Effector memory CD8-positive, alpha-beta T cell (primary cell): ENCODE measurements around the gene HLA-DRA.
"Not testable (repeated sequence)": the region's sequence is repeated elsewhere in the genome, so short reads cannot be mapped to it uniquely, and the experiment has no call there.

Experiments used
- ATAC-seq: fragments of 150-1000 bp; cut with Tn5 transposase; replicated peaks from 2 replicates; pipeline ENCODE4 v1.10.0; 2021; ENCODE audit warnings: mild to moderate bottlenecking, moderate library complexity
- DNase-seq, 3 experiments: peaks; one replicate each; pipeline ENCODE4 v3.0.0; 2021
- H3K27ac Mint-ChIP-seq, 2 donors: one replicate each; pipeline ENCODE4 v1.8.0; 2022; ENCODE audit warnings: mild to moderate bottlenecking in 2 of 2, mixed read lengths in 2 of 2, moderate library complexity in 2 of 2
- H3K27me3 Mint-ChIP-seq, 2 donors: one replicate each; pipeline ENCODE4 v1.8.0; 2022; ENCODE audit warnings: mixed read lengths in 2 of 2
- H3K36me3 Mint-ChIP-seq: one replicate; pipeline ENCODE4 v1.8.0; 2022; ENCODE audit warnings: mild to moderate bottlenecking, moderate library complexity, mixed read lengths; ENCODE audit not compliant: insufficient read depth
- H3K4me1 Mint-ChIP-seq, 2 donors: one replicate each; pipeline ENCODE4 v1.8.0; 2022; ENCODE audit warnings: low read depth in 2 of 2, mixed read lengths in 2 of 2
- H3K4me3 Mint-ChIP-seq, 2 donors: one replicate each; pipeline ENCODE4 v1.8.0; 2022; ENCODE audit warnings: mild to moderate bottlenecking in 2 of 2, mixed read lengths in 2 of 2, moderate library complexity in 2 of 2
- H3K9me3 Mint-ChIP-seq, 2 donors: one replicate each; pipeline ENCODE4 v1.8.0; 2022; ENCODE audit warnings: mixed read lengths in 2 of 2

Gene HLA-DRA

GRCh38 chr6:32439139-32439538, 548 bp upstream of the HLA-DRA start:
- Mint-ChIP-seq H3K36me3 (peaks cover 3% of the 10 kb centered on the region), H3K9me3 (no peaks in the 10 kb centered on the region), H3K27me3 (peaks cover 0 to 14% of the 10 kb centered on the region in 2 donors), H3K27ac (peak overlapping the region; percentile 81 to 93), H3K4me3 (peak overlapping the region; percentile 73 to 93), H3K4me1 (peaks cover 9 to 23% of the 10 kb centered on the region in 2 donors)
- no peak for DNase-seq
- ATAC-seq, result no peak

DNA sequence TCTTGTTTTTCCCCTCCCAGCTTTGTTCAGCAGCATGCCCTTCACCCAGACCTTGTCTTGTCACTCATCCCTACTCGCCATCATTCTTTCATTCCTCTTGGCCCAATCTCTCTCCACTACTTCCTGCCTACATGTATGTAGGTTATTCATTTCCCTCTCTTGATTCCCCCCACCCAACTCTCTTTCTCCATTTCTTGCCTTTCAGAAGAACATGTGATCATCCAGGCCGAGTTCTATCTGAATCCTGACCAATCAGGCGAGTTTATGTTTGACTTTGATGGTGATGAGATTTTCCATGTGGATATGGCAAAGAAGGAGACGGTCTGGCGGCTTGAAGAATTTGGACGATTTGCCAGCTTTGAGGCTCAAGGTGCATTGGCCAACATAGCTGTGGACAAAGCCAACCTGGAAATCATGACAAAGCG, 2.6 kb downstream of the HLA-DRA start:
- DNase-seq (no peak), ATAC-seq (no peak)
- Mint-ChIP-seq H3K4me1 (peaks cover 9 to 23% of the 10 kb centered on the region in 2 donors), H3K4me3 (no peak overlapping the region), H3K27ac (no peak overlapping the region), H3K9me3 (no peaks in the 10 kb centered on the region), H3K36me3 (peaks cover 3% of the 10 kb centered on the region), H3K27me3 (peaks cover 0 to 21% of the 10 kb centered on the region in 2 donors)

GRCh38 chr6:32442977-32443552, 3.4 kb downstream of the HLA-DRA start:
- Mint-ChIP-seq H3K27ac (no peak overlapping the region), H3K9me3 (no peaks in the 10 kb centered on the region), H3K4me3 (no peak overlapping the region), H3K4me1 (peaks cover 9 to 23% of the 10 kb centered on the region in 2 donors), H3K27me3 (peaks cover 0 to 21% of the 10 kb centered on the region in 2 donors), H3K36me3 (peaks cover 3% of the 10 kb centered on the region)
- DNase-seq (no peak), ATAC-seq (no peak)

- Mint-ChIP-seq H3K27me3 (peaks cover 5 to 23% of the 10 kb centered on the region in 2 donors), H3K36me3 (peaks cover 3% of the 10 kb centered on the region), H3K4me1 (peaks cover 7 to 19% of the 10 kb centered on the region in 2 donors), H3K27ac (no peak overlapping the region), H3K4me3 (no peak overlapping the region), H3K9me3 (no peaks in the 10 kb centered on the region)
- ATAC-seq (no peak), DNase-seq (no peak)
Measured at GRCh38 chr6:32444433-32444832, 4.7 kb downstream of the HLA-DRA start.

GRCh38 chr6:32445321-32445854, 5.7 kb downstream of the HLA-DRA start:
- ATAC-seq, result no peak
- H3K36me3 Mint-ChIP-seq, result peaks cover 3% of the 10 kb centered on the region
- H3K9me3 Mint-ChIP-seq, result no peaks in the 10 kb centered on the region
- peaks cover 1 to 11% of the 10 kb centered on the region in 2 donors for H3K4me1 Mint-ChIP-seq
- H3K4me3 Mint-ChIP-seq, result no peak overlapping the region
- DNase-seq, result no peak
- H3K27ac Mint-ChIP-seq, result no peak overlapping the region
- H3K27me3 Mint-ChIP-seq, result peaks cover 14 to 23% of the 10 kb centered on the region in 2 donors

GRCh38 chr6:32447932-32448331, 8.2 kb downstream of the HLA-DRA start:
- peaks cover 37 to 48% of the 10 kb centered on the region in 2 donors for H3K27me3 Mint-ChIP-seq
- ATAC-seq (no peak), DNase-seq (no peak)
- H3K27ac Mint-ChIP-seq, result no peak overlapping the region
- no peaks in the 10 kb centered on the region for H3K9me3 Mint-ChIP-seq
- H3K36me3 Mint-ChIP-seq, result no peaks in the 10 kb centered on the region
- H3K4me1 Mint-ChIP-seq, result no peaks in the 10 kb centered on the region
- H3K4me3 Mint-ChIP-seq, result no peak overlapping the region

DNA sequence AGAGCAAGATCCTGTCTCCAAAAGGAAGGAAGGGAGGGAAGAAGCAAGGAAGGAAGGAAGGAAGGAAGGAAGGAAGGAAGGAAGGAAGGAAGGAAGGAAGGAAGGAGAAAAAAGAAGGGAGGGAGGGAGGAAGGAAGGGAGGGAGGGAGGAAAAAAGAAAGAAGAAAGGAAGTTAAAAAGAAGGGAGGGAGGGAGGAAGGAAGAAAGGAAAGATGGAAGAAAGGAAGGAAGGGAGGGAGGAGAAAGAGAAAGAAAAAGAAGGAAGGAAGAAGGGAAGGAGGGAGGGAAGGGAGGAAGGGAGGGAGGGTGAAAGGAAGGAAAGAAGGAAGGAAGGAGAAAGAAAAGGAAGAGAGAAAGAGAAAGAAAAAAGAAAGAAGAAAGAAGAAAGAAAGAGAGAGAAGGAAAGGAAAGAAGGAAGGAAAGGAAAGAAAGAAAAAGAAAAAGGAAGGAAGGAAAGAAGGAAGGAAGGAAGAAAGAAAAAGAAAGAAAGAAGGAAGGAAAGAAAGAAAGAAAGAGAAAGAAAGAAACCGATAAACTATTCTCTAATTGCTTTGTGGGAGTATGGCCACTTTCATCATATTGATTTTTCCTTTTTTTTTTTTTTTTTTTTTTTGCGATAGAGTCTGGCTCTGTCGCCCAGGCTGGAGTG, 9.5 kb downstream of the HLA-DRA start:
- H3K4me1 Mint-ChIP-seq, result no peaks in the 10 kb centered on the region
- H3K36me3 Mint-ChIP-seq, result no peaks in the 10 kb centered on the region
- no peak for ATAC-seq
- peaks cover 46 to 60% of the 10 kb centered on the region in 2 donors for H3K27me3 Mint-ChIP-seq
- no peak overlapping the region for H3K27ac Mint-ChIP-seq
- H3K4me3 Mint-ChIP-seq, result no peak overlapping the region
- no peaks in the 10 kb centered on the region for H3K9me3 Mint-ChIP-seq
- no peak for DNase-seq

DNA sequence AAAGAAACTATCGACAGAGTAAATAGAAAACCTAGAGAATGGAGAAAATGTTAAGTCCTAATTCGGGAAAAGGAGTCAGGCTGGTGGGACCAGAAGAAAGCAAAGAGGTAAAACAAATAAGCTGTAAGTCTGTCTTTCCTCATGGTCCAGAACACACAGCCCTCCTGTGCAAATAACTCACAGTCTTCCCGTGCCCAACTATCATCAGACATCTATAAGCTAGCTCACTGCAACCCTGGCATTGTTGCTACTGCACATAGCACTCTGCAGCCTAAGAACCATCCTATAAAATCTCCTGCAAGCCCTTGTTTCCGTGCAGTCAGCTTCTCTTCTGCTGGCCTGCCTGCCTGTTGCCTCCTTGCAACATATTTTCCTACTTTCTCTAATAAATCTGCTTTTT, 17.4 kb downstream of the HLA-DRA start:
- DNase-seq, result no peak
- Mint-ChIP-seq H3K27ac (no peak overlapping the region), H3K4me3 (no peak overlapping the region), H3K9me3 (no peaks in the 10 kb centered on the region), H3K36me3 (no peaks in the 10 kb centered on the region), H3K27me3 (peaks cover 76 to 92% of the 10 kb centered on the region in 2 donors), H3K4me1 (peaks cover 0 to 9% of the 10 kb centered on the region in 2 donors)
- no peak for ATAC-seq

GRCh38 chr6:32459781-32460424, 20.2 kb downstream of the HLA-DRA start:
- H3K4me1 Mint-ChIP-seq, result peaks cover 0 to 9% of the 10 kb centered on the region in 2 donors
- no peaks in the 10 kb centered on the region for H3K9me3 Mint-ChIP-seq
- DNase-seq (no peak), ATAC-seq (no peak)
- no peak overlapping the region for H3K4me3 Mint-ChIP-seq
- peaks cover 71 to 73% of the 10 kb centered on the region in 2 donors for H3K27me3 Mint-ChIP-seq
- no peaks in the 10 kb centered on the region for H3K36me3 Mint-ChIP-seq
- H3K27ac Mint-ChIP-seq, result no peak overlapping the region

DNA sequence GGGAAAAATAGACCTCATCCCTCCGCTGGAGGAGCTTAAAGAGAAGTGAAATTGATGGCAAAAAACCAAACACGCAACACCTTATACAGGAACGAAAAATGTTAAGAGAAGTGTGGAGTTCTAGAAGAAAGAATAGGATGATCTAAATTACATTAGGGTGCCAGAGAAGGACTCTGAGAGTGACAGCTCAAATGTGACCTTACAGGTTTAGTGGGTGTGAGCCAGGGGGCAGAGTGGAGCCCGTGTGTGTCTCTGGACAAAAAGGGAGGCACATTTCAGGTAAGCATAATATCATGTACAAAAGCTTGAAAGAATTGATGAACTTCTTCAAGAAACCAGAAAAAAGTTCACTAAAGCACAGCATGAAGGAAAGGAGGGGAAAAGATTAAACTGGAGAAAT, 20.8 kb downstream of the HLA-DRA start:
- H3K4me1 Mint-ChIP-seq, result peaks cover 0 to 9% of the 10 kb centered on the region in 2 donors
- DNase-seq, result no peak
- no peak overlapping the region for H3K27ac Mint-ChIP-seq
- no peaks in the 10 kb centered on the region for H3K36me3 Mint-ChIP-seq
- no peak for ATAC-seq
- peaks cover 76 to 78% of the 10 kb centered on the region in 2 donors for H3K27me3 Mint-ChIP-seq
- no peak overlapping the region for H3K4me3 Mint-ChIP-seq
- no peaks in the 10 kb centered on the region for H3K9me3 Mint-ChIP-seq

DNA sequence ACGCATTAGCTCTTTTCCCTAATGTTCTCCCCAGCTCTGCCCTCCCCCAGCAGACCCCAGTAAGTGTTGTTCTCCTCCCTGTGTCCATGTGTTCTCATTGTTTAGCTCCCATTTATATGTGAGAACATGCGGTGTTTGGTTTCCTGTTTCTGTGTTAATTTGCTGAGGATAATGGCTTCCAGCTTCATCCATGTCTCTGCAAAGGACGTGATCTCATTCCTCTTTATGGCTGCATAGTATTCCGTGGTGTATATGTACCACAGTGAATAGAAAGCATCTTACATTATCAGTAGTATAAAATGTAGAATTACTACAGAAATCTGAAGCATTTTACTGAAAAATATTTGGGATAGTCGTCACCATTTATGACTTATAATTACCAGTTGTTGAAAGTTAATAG, 21.8 kb downstream of the HLA-DRA start:
- Mint-ChIP-seq H3K27me3 (peaks cover 68 to 81% of the 10 kb centered on the region in 2 donors), H3K27ac (no peak overlapping the region), H3K36me3 (no peaks in the 10 kb centered on the region), H3K4me3 (no peak overlapping the region), H3K9me3 (peaks cover 0 to under 1% of the 10 kb centered on the region in 2 donors), H3K4me1 (peaks cover 0 to 9% of the 10 kb centered on the region in 2 donors)
- DNase-seq (no peak), ATAC-seq (no peak)

DNA sequence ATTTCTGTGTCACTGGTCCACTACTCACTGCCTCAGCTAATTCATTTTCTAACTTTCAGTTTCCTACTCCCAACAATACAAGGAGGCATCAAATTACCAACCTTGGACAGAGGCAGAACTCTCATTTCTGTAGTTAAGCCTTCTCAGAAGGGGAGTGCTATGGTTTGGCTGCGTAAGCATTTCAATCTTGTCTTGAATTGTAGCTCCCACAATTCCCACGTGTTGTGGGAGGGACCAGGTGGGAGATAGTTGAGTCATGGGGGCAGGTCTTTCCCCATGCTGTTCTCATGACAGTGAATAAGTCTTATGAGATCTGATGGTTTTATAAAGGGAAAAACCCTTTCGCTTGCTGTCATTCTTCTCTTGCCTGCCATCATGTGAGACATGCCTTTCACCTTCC, 22.9 kb downstream of the HLA-DRA start:
- Mint-ChIP-seq H3K27me3 (peaks cover 57 to 74% of the 10 kb centered on the region in 2 donors), H3K4me3 (no peak overlapping the region), H3K27ac (no peak overlapping the region), H3K36me3 (no peaks in the 10 kb centered on the region), H3K9me3 (peaks cover 0 to 3% of the 10 kb centered on the region in 2 donors), H3K4me1 (peaks cover 0 to 9% of the 10 kb centered on the region in 2 donors)
- DNase-seq (no peak), ATAC-seq (no peak)

GRCh38 chr6:32467743-32468503, 28.2 kb downstream of the HLA-DRA start:
- DNase-seq, H3K4me1 Mint-ChIP-seq, H3K36me3 Mint-ChIP-seq, ATAC-seq, H3K27ac Mint-ChIP-seq, H3K9me3 Mint-ChIP-seq, H3K4me3 Mint-ChIP-seq: not testable (repeated sequence)
- H3K27me3 Mint-ChIP-seq, result peaks cover 42 to 52% of the 10 kb centered on the region in 2 donors
